NT2/D1 (cell line): ENCODE measurements around the gene HJV.
A peak's percentile ranks its signal among the peaks of the same experiment; 100 is the strongest.
"Not testable (repeated sequence)": the region's sequence is repeated elsewhere in the genome, so short reads cannot be mapped to it uniquely, and the experiment has no call there.

Source experiments
- DNase-seq: peaks from one replicate; pipeline ENCODE4 v3.0.0-alpha.2; 2011; ENCODE audit warnings: low read depth, low spot score
- H3K27me3 ChIP-seq: 2 replicates; pipeline ENCODE4 v1.6.0; 2011; ENCODE audit warnings: mild to moderate bottlenecking; ENCODE audit not compliant: insufficient read length, insufficient read depth
- H3K36me3 ChIP-seq: 2 replicates; pipeline ENCODE4 v1.6.1; 2011; ENCODE audit warnings: mild to moderate bottlenecking, low read length, mixed read lengths; ENCODE audit not compliant: insufficient read depth, insufficient read length
- H3K4me1 ChIP-seq: 2 replicates; pipeline ENCODE4 v1.5.1; 2011; ENCODE audit not compliant: insufficient read depth, insufficient read length
- H3K4me3 ChIP-seq: 2 replicates; pipeline ENCODE4 v1.5.1; 2011; ENCODE audit warnings: low read depth; ENCODE audit not compliant: insufficient read length
- H3K9ac ChIP-seq: 2 replicates; pipeline ENCODE4 v1.6.0; 2011; ENCODE audit warnings: low read depth; ENCODE audit not compliant: insufficient read length
- H3K9me3 ChIP-seq: 2 replicates; pipeline ENCODE4 v1.5.1; 2011; ENCODE audit warnings: mild to moderate bottlenecking, low read length; ENCODE audit not compliant: insufficient read depth
- SUZ12 ChIP-seq: IDR thresholded peaks from 2 replicates; pipeline ENCODE4 v1.6.1; 2011; ENCODE audit not compliant: insufficient read length, insufficient read depth; ENCODE audit errors: extremely low read depth
- YY1 ChIP-seq: IDR thresholded peaks from 2 replicates; pipeline ENCODE4 v1.6.1; 2011; ENCODE audit not compliant: insufficient read length, insufficient read depth
- ZNF274 ChIP-seq: IDR thresholded peaks from 2 replicates; pipeline ENCODE4 v1.6.1; 2011; ENCODE audit warnings: mild to moderate bottlenecking, low read depth, low read length

The HJV gene

GRCh38 chr1:146021622-146022402, at the start of gene HJV:
TSS of gene HJV (minus strand) at chr1:146021735. CDS start at chr1:146020231, 1,504 bp downstream.
- Histone ChIP-seq H3K9ac (no peak within 1 kb of the TSS), H3K9me3 (no peaks in the 10 kb centered on the region), H3K36me3 (no peaks in the 10 kb centered on the region), H3K27me3 (no peaks in the 10 kb centered on the region), H3K4me3 (no peak within 1 kb of the TSS), H3K4me1 (no peaks in the 10 kb centered on the region)
- no peak for TF ChIP-seq YY1
- no peak for TF ChIP-seq SUZ12
- no peak for TF ChIP-seq ZNF274
- DNase-seq: no peak

GRCh38 chr1:146059148-146059547, 37.6 kb upstream of the HJV start:
- not testable (repeated sequence) for H3K4me1 ChIP-seq, H3K9ac ChIP-seq, H3K9me3 ChIP-seq, H3K4me3 ChIP-seq, H3K36me3 ChIP-seq, H3K27me3 ChIP-seq, DNase-seq

GRCh38 chr1:146051852-146052676, 30.5 kb upstream of the HJV start:
- peak; percentile 97 for DNase-seq
- H3K9me3 ChIP-seq, H3K4me3 ChIP-seq, H3K36me3 ChIP-seq, H3K27me3 ChIP-seq, H3K4me1 ChIP-seq: not testable (repeated sequence)
- H3K9ac ChIP-seq: peak overlapping the region; percentile 42
- TF ChIP-seq YY1: peak; percentile 15

GRCh38 chr1:146051452-146051851, 29.9 kb upstream of the HJV start:
- no peak overlapping the region for H3K9ac ChIP-seq
- no peaks in the 10 kb centered on the region for H3K9me3 ChIP-seq
- no peaks in the 10 kb centered on the region for H3K36me3 ChIP-seq
- no peaks in the 10 kb centered on the region for H3K4me1 ChIP-seq
- H3K27me3 ChIP-seq: no peaks in the 10 kb centered on the region
- TF ChIP-seq YY1 (no peak), ZNF274 (no peak), SUZ12 (no peak)
- DNase-seq: no peak
- H3K4me3 ChIP-seq: no peak overlapping the region

GRCh38 chr1:146050652-146050963, 29.1 kb upstream of the HJV start:
- not testable (repeated sequence) for H3K27me3 ChIP-seq, H3K4me1 ChIP-seq, H3K9ac ChIP-seq, H3K4me3 ChIP-seq, H3K36me3 ChIP-seq, H3K9me3 ChIP-seq, DNase-seq

GRCh38 chr1:146049866-146050651, 28.5 kb upstream of the HJV start:
- H3K4me3 ChIP-seq, H3K27me3 ChIP-seq, H3K9me3 ChIP-seq, DNase-seq, H3K4me1 ChIP-seq, H3K9ac ChIP-seq, H3K36me3 ChIP-seq: not testable (repeated sequence)

- Histone ChIP-seq H3K36me3 (no peaks in the 10 kb centered on the region), H3K4me3 (no peak overlapping the region), H3K4me1 (no peaks in the 10 kb centered on the region), H3K27me3 (no peaks in the 10 kb centered on the region), H3K9ac (no peak overlapping the region), H3K9me3 (no peaks in the 10 kb centered on the region)
- TF ChIP-seq YY1 (no peak), SUZ12 (no peak), ZNF274 (no peak)
- no peak for DNase-seq
These were observed 27.9 kb upstream of the HJV start for GRCh38 chr1:146049436-146049835.

GRCh38 chr1:146048514-146049115, 27.1 kb upstream of the HJV start:
- not testable (repeated sequence) for DNase-seq, H3K36me3 ChIP-seq, H3K4me3 ChIP-seq, H3K9me3 ChIP-seq, H3K4me1 ChIP-seq, H3K27me3 ChIP-seq, H3K9ac ChIP-seq
